IMR-90 (cell line): ENCODE measurements around the gene TEX48. TPM values are rescaled to one million over a fixed set of nuclear protein-coding genes. Genes with fewer than 3 reads are reported as not detected.

Experiments
- ATAC-seq: fragments of 200-7000 bp; cut with Tn5 transposase; 2 replicates; pipeline ENCODE4 v1.9.1; 2020; ENCODE audit warnings: low read depth, mild to moderate bottlenecking, moderate library complexity
- BruUV-seq: library from RNA; stranded (reverse); fragments of 400-500 nt; replicated peaks from 2 replicates; lab custom pipeline; 2021; lab: Mats Ljungman, UMichigan
- CTCF ChIA-PET: fragments of 300-600 bp; formaldehyde crosslinking; extraction: SDS; loops from one replicate; lab custom pipeline; 2021; ENCODE audit warnings: antibody characterized with exemption; lab: Yijun Ruan, JAX
- POLR2A ChIA-PET: fragments of 300-600 bp; sonication (Branson Sonifier 250); formaldehyde crosslinking; loops from one replicate; lab custom pipeline; 2022; ENCODE audit warnings: antibody characterized with exemption; ENCODE audit not compliant: unreplicated experiment; lab: Charles Lee
- DNase-seq: peaks from one replicate; pipeline ENCODE4 v3.0.0; 2013
- H2AFZ ChIP-seq: replicated peaks from 2 replicates; pipeline ENCODE3; 2013; ENCODE audit warnings: low read length, mild to moderate bottlenecking; ENCODE audit not compliant: poor library complexity
- H2AK5ac ChIP-seq: 2 replicates; pipeline ENCODE4 v1.6.1; 2013; ENCODE audit warnings: low read depth, low read length, inconsistent platforms
- H2AK9ac ChIP-seq: replicated peaks from 2 replicates; pipeline ENCODE3; 2013; ENCODE audit warnings: mild to moderate bottlenecking, low read depth, low read length, moderate library complexity; ENCODE audit not compliant: poor library complexity
- H2BK120ac ChIP-seq: 2 replicates; pipeline ENCODE4 v1.6.1; 2013; ENCODE audit warnings: low read depth, low read length, inconsistent platforms
- H2BK15ac ChIP-seq: 3 replicates; pipeline ENCODE4 v1.6.1; 2013; ENCODE audit warnings: low read depth, low read length, inconsistent platforms
- H2BK20ac ChIP-seq: 2 replicates; pipeline ENCODE4 v1.6.1; 2013; ENCODE audit warnings: low read depth, mild to moderate bottlenecking, inconsistent platforms, low read length, moderate library complexity
- H2BK5ac ChIP-seq: 2 replicates; pipeline ENCODE4 v1.6.1; 2013; ENCODE audit warnings: mild to moderate bottlenecking, low read depth, low read length, inconsistent platforms; ENCODE audit not compliant: poor library complexity, severe bottlenecking
- H3K14ac ChIP-seq: replicated peaks from 2 replicates; pipeline ENCODE4 v1.6.1; 2013; ENCODE audit warnings: low read depth, low read length, inconsistent platforms
- H3K18ac ChIP-seq: 2 replicates; pipeline ENCODE4 v1.6.1; 2013; ENCODE audit warnings: low read depth, low read length, control low read depth
- H3K23ac ChIP-seq: 2 replicates; pipeline ENCODE4 v1.6.1; 2013; ENCODE audit warnings: low read depth, low read length, inconsistent platforms
- H3K27ac ChIP-seq: 2 replicates; pipeline ENCODE4 v1.5.1; 2013; ENCODE audit warnings: mild to moderate bottlenecking, control low read depth, low read length; ENCODE audit not compliant: insufficient read depth
- H3K27me3 ChIP-seq: 2 replicates; pipeline ENCODE4 v1.6.1; 2013; ENCODE audit warnings: low read length; ENCODE audit not compliant: control insufficient read depth, insufficient read depth
- H3K36me3 ChIP-seq: 2 replicates; pipeline ENCODE4 v1.6.1; 2013; ENCODE audit warnings: low read length, mixed read lengths; ENCODE audit not compliant: control insufficient read depth, insufficient read depth
- H3K4ac ChIP-seq: 2 replicates; pipeline ENCODE4 v1.6.1; 2013; ENCODE audit warnings: low read depth, low read length, inconsistent platforms
- H3K4me1 ChIP-seq: 2 replicates; pipeline ENCODE4 v1.6.1; 2013; ENCODE audit warnings: low read length, mixed read lengths; ENCODE audit not compliant: control insufficient read depth, insufficient read depth
- H3K4me2 ChIP-seq: 2 replicates; pipeline ENCODE4 v1.6.1; 2013; ENCODE audit warnings: low read depth, mild to moderate bottlenecking, control low read depth, low read length, moderate library complexity
- H3K4me3 ChIP-seq: 2 replicates; pipeline ENCODE4 v1.5.1; 2013; ENCODE audit warnings: low read depth, mild to moderate bottlenecking, control low read depth, low read length, moderate library complexity; ENCODE audit not compliant: insufficient read depth
- H3K56ac ChIP-seq: 2 replicates; pipeline ENCODE4 v1.6.1; 2013; ENCODE audit warnings: low read length, inconsistent platforms; ENCODE audit not compliant: insufficient read depth; ENCODE audit errors: extremely low read depth
- H3K79me1 ChIP-seq, 2 experiments: 2 replicates each; pipeline ENCODE4 v1.6.1; 2013; ENCODE audit warnings: low read length in 2 of 2, inconsistent platforms in 1 of 2, low read depth in 1 of 2
- H3K9ac ChIP-seq: 2 replicates; pipeline ENCODE4 v1.6.1; 2013; ENCODE audit warnings: low read depth, low read length, control low read depth
- H3K9me1 ChIP-seq: 2 replicates; pipeline ENCODE4 v1.6.1; 2013; ENCODE audit warnings: low read length, inconsistent platforms; ENCODE audit not compliant: insufficient read depth
- H3K9me3 ChIP-seq: 2 replicates; pipeline ENCODE4 v1.6.1; 2013; ENCODE audit warnings: low read length; ENCODE audit not compliant: control insufficient read depth, insufficient read depth
- H4K20me1 ChIP-seq: 2 replicates; pipeline ENCODE4 v1.6.1; 2013; ENCODE audit warnings: low read length, inconsistent platforms; ENCODE audit not compliant: insufficient read depth
- H4K5ac ChIP-seq: 2 replicates; pipeline ENCODE4 v1.6.1; 2013; ENCODE audit warnings: mild to moderate bottlenecking, low read depth, low read length, control low read depth
- H4K8ac ChIP-seq, 2 experiments: 2 replicates each; pipeline ENCODE4 v1.6.1; 2013; ENCODE audit warnings: low read depth in 2 of 2, low read length in 2 of 2, control low read depth in 1 of 2, inconsistent platforms in 1 of 2
- H4K91ac ChIP-seq: 2 replicates; pipeline ENCODE4 v1.6.1; 2013; ENCODE audit warnings: low read depth, low read length, inconsistent platforms; ENCODE audit not compliant: insufficient read depth
- BHLHE40 ChIP-seq: fragments of 150-350 bp; IDR thresholded peaks from 2 replicates; pipeline ENCODE4 v1.6.1; 2016; ENCODE audit warnings: mild to moderate bottlenecking, low read depth, low read length
- CEBPB ChIP-seq: IDR thresholded peaks from 2 replicates; pipeline ENCODE4 v1.6.1; 2012; ENCODE audit warnings: low read depth, low read length, improper control_type of control experiment
- CHD1 ChIP-seq: IDR thresholded peaks from 2 replicates; pipeline ENCODE4 v1.6.1; 2012; ENCODE audit warnings: low read depth, low read length, improper control_type of control experiment
- FOS ChIP-seq: fragments of 150-350 bp; IDR thresholded peaks from 2 replicates; pipeline ENCODE4 v1.6.1; 2016; ENCODE audit warnings: low read depth, low read length
- MAFK ChIP-seq: IDR thresholded peaks from 2 replicates; pipeline ENCODE4 v1.6.1; 2012; ENCODE audit warnings: low read depth, low read length, improper control_type of control experiment
- MXI1 ChIP-seq: IDR thresholded peaks from 2 replicates; pipeline ENCODE4 v1.6.1; 2012; ENCODE audit warnings: low read depth, mild to moderate bottlenecking, low read length, moderate library complexity, borderline replicate concordance
- NFE2L2 ChIP-seq: fragments of 150-350 bp; IDR thresholded peaks from 2 replicates; pipeline ENCODE4 v1.6.1; 2016; ENCODE audit warnings: low read depth, mild to moderate bottlenecking, low read length
- RAD21 ChIP-seq: IDR thresholded peaks from 2 replicates; pipeline ENCODE4 v1.6.1; 2012; ENCODE audit warnings: low read length, improper control_type of control experiment
- RCOR1 ChIP-seq: IDR thresholded peaks from 2 replicates; pipeline ENCODE4 v1.6.1; 2012; ENCODE audit warnings: mild to moderate bottlenecking, low read length, improper control_type of control experiment; ENCODE audit not compliant: insufficient replicate concordance
- RFX5 ChIP-seq: IDR thresholded peaks from 2 replicates; pipeline ENCODE4 v1.8.0; 2012; ENCODE audit warnings: low read depth, mild to moderate bottlenecking, low read length, moderate library complexity
- SMC3 ChIP-seq: fragments of 150-350 bp; IDR thresholded peaks from 2 replicates; pipeline ENCODE4 v1.6.1; 2016; ENCODE audit warnings: low read depth, mild to moderate bottlenecking, antibody characterized with exemption, low read length, moderate library complexity
- WGBS, 2 experiments: methylation state at CpG; one replicate each; pipeline versions ENCODE4 v1.1.5 to v1.1.7; 2013; ENCODE audit warnings: missing lambda C conversion rate in 2 of 2; ENCODE audit not compliant: insufficient read length in 1 of 2; ENCODE audit errors: extremely low coverage in 2 of 2; 5-methylcytosine and 5-hydroxymethylcytosine counted together
- dilution Hi-C: fragments of 300-500 bp; cut with HindIII; formaldehyde crosslinking; loops from one replicate; pipeline ENCODE4 v1.14.3; 2018; ENCODE audit warnings: low sequenced_read_pairs; ENCODE audit not compliant: unreplicated experiment
- in situ Hi-C: fragments of 300-500 bp; cut with MboI; formaldehyde crosslinking; loops from 3 replicates; pipeline ENCODE4 v1.14.3; 2019; ENCODE audit warnings: low sequenced_read_pairs, inconsistent platforms, mixed read lengths
- intact Hi-C: fragments of 100-400 bp; cut with micrococcal nuclease; formaldehyde crosslinking; loops from 2 replicates; pipeline ENCODE4 v1.10.0; 2022
- polyA plus RNA-seq, 3 experiments: library from polyadenylated mRNA; depleted of rRNA; stranded (reverse); fragments of >200 nt; gene quantifications; 2 replicates each; pipeline ENCODE4 v1.2.3, GENCODE V29; 2012; ENCODE audit warnings: low replicate concordance in 1 of 3
- total RNA-seq: library from RNA; depleted of rRNA; stranded (reverse); fragments of >200 nt; gene quantifications from 2 replicates; pipeline ENCODE4 v1.2.3, GENCODE V29; 2012
- TF ChIP-seq, protein P1 (sequence below): conservative IDR thresholded peaks from 2 replicates; pipeline ENCODE4 v1.5.1; 2012; ENCODE audit warnings: mild to moderate bottlenecking, low read depth, low read length, improper control_type of control experiment
- TF ChIP-seq, protein P2 (sequence below): fragments of 150-350 bp; IDR thresholded peaks from 2 replicates; pipeline ENCODE4 v1.6.1; 2016; ENCODE audit warnings: low read depth, mild to moderate bottlenecking, low read length, moderate library complexity, borderline replicate concordance

TEX48 gene
- total and polyA plus RNA-seq, 2 of the 4 experiments (the other 2 are of a cell fraction) = not detected

- H2BK120ac ChIP-seq = no peak overlapping the region
- intact Hi-C loops = no loop called here
- no peak overlapping the region for H4K91ac ChIP-seq
- DNase-seq (no peak), ATAC-seq (no peak)
- no peak overlapping the region for H2AK5ac ChIP-seq
- H3K4me1 ChIP-seq = no peaks in the 10 kb centered on the region
- no peak overlapping the region for H3K14ac ChIP-seq
- TF ChIP-seq SMC3 (no peak), FOS (no peak), MXI1 (no peak), MAFK (no peak), RFX5 (no peak), RCOR1 (no peak), BHLHE40 (no peak), RAD21 (no peak), NFE2L2 (no peak), CHD1 (no peak), CEBPB (no peak)
- TF ChIP-seq, protein P1, sequence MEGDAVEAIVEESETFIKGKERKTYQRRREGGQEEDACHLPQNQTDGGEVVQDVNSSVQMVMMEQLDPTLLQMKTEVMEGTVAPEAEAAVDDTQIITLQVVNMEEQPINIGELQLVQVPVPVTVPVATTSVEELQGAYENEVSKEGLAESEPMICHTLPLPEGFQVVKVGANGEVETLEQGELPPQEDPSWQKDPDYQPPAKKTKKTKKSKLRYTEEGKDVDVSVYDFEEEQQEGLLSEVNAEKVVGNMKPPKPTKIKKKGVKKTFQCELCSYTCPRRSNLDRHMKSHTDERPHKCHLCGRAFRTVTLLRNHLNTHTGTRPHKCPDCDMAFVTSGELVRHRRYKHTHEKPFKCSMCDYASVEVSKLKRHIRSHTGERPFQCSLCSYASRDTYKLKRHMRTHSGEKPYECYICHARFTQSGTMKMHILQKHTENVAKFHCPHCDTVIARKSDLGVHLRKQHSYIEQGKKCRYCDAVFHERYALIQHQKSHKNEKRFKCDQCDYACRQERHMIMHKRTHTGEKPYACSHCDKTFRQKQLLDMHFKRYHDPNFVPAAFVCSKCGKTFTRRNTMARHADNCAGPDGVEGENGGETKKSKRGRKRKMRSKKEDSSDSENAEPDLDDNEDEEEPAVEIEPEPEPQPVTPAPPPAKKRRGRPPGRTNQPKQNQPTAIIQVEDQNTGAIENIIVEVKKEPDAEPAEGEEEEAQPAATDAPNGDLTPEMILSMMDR = no peak
- TF ChIP-seq, protein P2, sequence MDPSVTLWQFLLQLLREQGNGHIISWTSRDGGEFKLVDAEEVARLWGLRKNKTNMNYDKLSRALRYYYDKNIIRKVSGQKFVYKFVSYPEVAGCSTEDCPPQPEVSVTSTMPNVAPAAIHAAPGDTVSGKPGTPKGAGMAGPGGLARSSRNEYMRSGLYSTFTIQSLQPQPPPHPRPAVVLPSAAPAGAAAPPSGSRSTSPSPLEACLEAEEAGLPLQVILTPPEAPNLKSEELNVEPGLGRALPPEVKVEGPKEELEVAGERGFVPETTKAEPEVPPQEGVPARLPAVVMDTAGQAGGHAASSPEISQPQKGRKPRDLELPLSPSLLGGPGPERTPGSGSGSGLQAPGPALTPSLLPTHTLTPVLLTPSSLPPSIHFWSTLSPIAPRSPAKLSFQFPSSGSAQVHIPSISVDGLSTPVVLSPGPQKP = no peak
- H3K36me3 ChIP-seq = peaks cover 16% of the 10 kb centered on the region
- H3K9me1 ChIP-seq = peaks cover 4% of the 10 kb centered on the region; the same call in 1 of the 2 replicates
- dilution Hi-C loops = no loop called here
- WGBS, 2 experiments = 88% methylated on average over 1 of the region's 1 CpG; no CpG with 5 or more reads in 1 of the 2 experiments
- ChIA-PET POLR2A (no interaction called here), CTCF (no interaction called here)
- H3K27me3 ChIP-seq = no peaks in the 10 kb centered on the region
- H3K27ac ChIP-seq = no peak overlapping the region
- H4K8ac ChIP-seq = no peak overlapping the region
- in situ Hi-C loops = loop anchor here (10.0 kb wide), 1 partner anchor 207 kb away; no protein-coding TSS in a partner anchor
- H3K9ac ChIP-seq = no peak overlapping the region
- H3K4me2 ChIP-seq = no peak overlapping the region
- H3K56ac ChIP-seq = no peak overlapping the region
- H3K79me1 ChIP-seq = no peaks in the 10 kb centered on the region
- no peak overlapping the region for H2BK5ac ChIP-seq
- no peak overlapping the region for H2AFZ ChIP-seq
- no peak overlapping the region for H2BK15ac ChIP-seq
- H3K4ac ChIP-seq = no peak overlapping the region
- no TSS peak for BruUV-seq
- H2AK9ac ChIP-seq = no peak overlapping the region
- H4K20me1 ChIP-seq = no peaks in the 10 kb centered on the region
- no peak overlapping the region for H3K18ac ChIP-seq
- H3K4me3 ChIP-seq = no peak overlapping the region
- H2BK20ac ChIP-seq = no peak overlapping the region
- H3K9me3 ChIP-seq = no peaks in the 10 kb centered on the region
- no peak overlapping the region for H4K5ac ChIP-seq
- no peak overlapping the region for H3K23ac ChIP-seq
These were observed 40.0 kb downstream of the TEX48 start for GRCh38 chr9:114641967-114642366.
